Kidney capillary endothelial cell (primary cell): ENCODE data around the gene KRTAP4-4.

Source experiments
- DNase-seq: peaks from one replicate; pipeline ENCODE4 v3.0.0-alpha.2; 2018; ENCODE audit warnings: low spot score

KRTAP4-4 gene

DNA sequence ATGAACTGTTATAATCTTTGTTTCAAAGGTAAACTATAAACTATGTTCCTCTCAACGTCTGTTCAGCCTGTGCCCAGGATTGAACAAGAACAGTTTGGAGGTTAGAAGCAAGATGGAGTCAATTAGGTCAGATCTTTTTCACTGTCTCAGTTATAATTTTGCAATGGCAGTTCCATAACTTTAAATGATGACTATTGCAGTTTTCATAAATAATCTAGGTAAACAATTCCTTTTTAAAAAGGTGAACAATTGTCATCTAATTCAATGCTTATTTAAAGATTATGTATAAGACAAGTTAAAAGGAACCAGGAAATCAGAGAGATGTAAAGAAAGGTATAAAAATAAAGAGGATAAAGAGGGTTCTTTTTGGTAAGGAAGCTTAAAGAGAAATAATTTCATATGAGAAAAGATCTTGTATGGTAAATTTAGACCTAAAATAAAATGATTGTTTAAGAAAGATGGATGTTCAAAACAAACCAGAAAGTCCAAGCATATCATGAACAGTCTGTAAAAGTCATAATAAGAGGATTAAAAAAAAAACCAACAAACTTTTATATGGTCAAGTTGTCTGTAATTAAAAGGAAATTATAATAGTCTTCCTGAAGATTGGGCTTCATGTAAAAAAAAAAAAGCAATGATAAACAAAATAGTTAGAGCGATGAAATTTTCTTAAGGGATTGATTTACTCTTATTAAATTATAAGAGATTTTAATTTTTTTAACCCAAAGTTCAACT, 49.2 kb downstream of the KRTAP4-4 start:
- DNase-seq = no peak
